HEK293 (cell line): Measurements from ENCODE around the gene ACOT12.

Experiments used
- MEIS1 ChIP-seq: sonication (generic); formaldehyde crosslinking; IDR thresholded peaks from 2 replicates; pipeline ENCODE4 v1.8.1; 2022; ENCODE audit warnings: missing genetic modification reagents, mild to moderate bottlenecking, borderline replicate concordance
- PRDM10 ChIP-seq: fragments of 450-650 bp; formaldehyde crosslinking; IDR thresholded peaks from 2 replicates; pipeline ENCODE4 v1.5.1; 2016; ENCODE audit warnings: missing biosample characterization, missing genetic modification characterization
- ZBTB17 ChIP-seq: fragments of 450-650 bp; formaldehyde crosslinking; IDR thresholded peaks from 2 replicates; pipeline ENCODE4 v1.5.1; 2016; ENCODE audit warnings: missing biosample characterization, missing genetic modification characterization
- ZBTB8A ChIP-seq: fragments of 450-650 bp; formaldehyde crosslinking; IDR thresholded peaks from 2 replicates; pipeline ENCODE4 v1.5.1; 2016; ENCODE audit warnings: missing biosample characterization, missing genetic modification characterization
- ZNF18 ChIP-seq: fragments of 450-650 bp; formaldehyde crosslinking; IDR thresholded peaks from 2 replicates; pipeline ENCODE4 v1.5.1; 2016; ENCODE audit warnings: missing biosample characterization, missing genetic modification characterization
- ZNF202 ChIP-seq: fragments of 450-650 bp; formaldehyde crosslinking; IDR thresholded peaks from 2 replicates; pipeline ENCODE4 v1.5.1; 2016; ENCODE audit warnings: missing biosample characterization, missing genetic modification characterization, borderline replicate concordance
- ZNF214 ChIP-seq: fragments of 450-650 bp; formaldehyde crosslinking; IDR thresholded peaks from 2 replicates; pipeline ENCODE4 v1.5.1; 2017; ENCODE audit warnings: missing biosample characterization, mild to moderate bottlenecking, missing genetic modification characterization, borderline replicate concordance
- ZNF324 ChIP-seq: fragments of 450-650 bp; formaldehyde crosslinking; IDR thresholded peaks from 2 replicates; pipeline ENCODE4 v1.5.1; 2016; ENCODE audit warnings: missing biosample characterization, missing genetic modification characterization
- ZNF433 ChIP-seq: fragments of 450-650 bp; formaldehyde crosslinking; IDR thresholded peaks from 2 replicates; pipeline ENCODE4 v1.5.1; 2016; ENCODE audit warnings: missing biosample characterization, missing genetic modification characterization, low read depth
- ZNF449 ChIP-seq: fragments of 450-650 bp; formaldehyde crosslinking; IDR thresholded peaks from 2 replicates; pipeline ENCODE4 v1.5.1; 2017; ENCODE audit warnings: missing biosample characterization, mild to moderate bottlenecking, missing genetic modification characterization, moderate library complexity
- ZNF521 ChIP-seq: fragments of 450-650 bp; formaldehyde crosslinking; IDR thresholded peaks from 2 replicates; pipeline ENCODE4 v1.5.1; 2017; ENCODE audit warnings: missing biosample characterization, mild to moderate bottlenecking, missing genetic modification characterization
- ZNF639 ChIP-seq: fragments of 450-650 bp; formaldehyde crosslinking; IDR thresholded peaks from 2 replicates; pipeline ENCODE4 v1.5.1; 2016; ENCODE audit warnings: missing biosample characterization, missing genetic modification characterization
- ZNF692 ChIP-seq: fragments of 450-650 bp; formaldehyde crosslinking; IDR thresholded peaks from 2 replicates; pipeline ENCODE4 v1.5.1; 2016; ENCODE audit warnings: missing biosample characterization, missing genetic modification characterization
- ZNF707 ChIP-seq: fragments of 450-650 bp; formaldehyde crosslinking; IDR thresholded peaks from 2 replicates; pipeline ENCODE4 v1.5.1; 2016; ENCODE audit warnings: missing biosample characterization, missing genetic modification characterization
- ZNF785 ChIP-seq: fragments of 450-650 bp; formaldehyde crosslinking; IDR thresholded peaks from 2 replicates; pipeline ENCODE4 v1.5.1; 2016; ENCODE audit warnings: missing biosample characterization, missing genetic modification characterization
- ZXDB ChIP-seq: fragments of 450-650 bp; formaldehyde crosslinking; IDR thresholded peaks from 2 replicates; pipeline ENCODE4 v1.5.1; 2016; ENCODE audit warnings: missing biosample characterization, missing genetic modification characterization
- TF ChIP-seq, protein P1 (sequence below): fragments of 450-650 bp; formaldehyde crosslinking; IDR thresholded peaks from 2 replicates; pipeline ENCODE4 v1.5.1; 2016; ENCODE audit warnings: missing biosample characterization, missing genetic modification characterization
- TF ChIP-seq, protein P2 (sequence below): fragments of 450-650 bp; formaldehyde crosslinking; IDR thresholded peaks from 2 replicates; pipeline ENCODE4 v1.5.1; 2016; ENCODE audit warnings: missing biosample characterization, missing genetic modification characterization
- TF ChIP-seq, protein P3 (sequence below): fragments of 450-650 bp; formaldehyde crosslinking; conservative IDR thresholded peaks from 2 replicates; pipeline ENCODE4 v1.5.1; 2016; ENCODE audit warnings: low read depth, missing biosample characterization, missing genetic modification characterization

The ACOT12 gene

DNA sequence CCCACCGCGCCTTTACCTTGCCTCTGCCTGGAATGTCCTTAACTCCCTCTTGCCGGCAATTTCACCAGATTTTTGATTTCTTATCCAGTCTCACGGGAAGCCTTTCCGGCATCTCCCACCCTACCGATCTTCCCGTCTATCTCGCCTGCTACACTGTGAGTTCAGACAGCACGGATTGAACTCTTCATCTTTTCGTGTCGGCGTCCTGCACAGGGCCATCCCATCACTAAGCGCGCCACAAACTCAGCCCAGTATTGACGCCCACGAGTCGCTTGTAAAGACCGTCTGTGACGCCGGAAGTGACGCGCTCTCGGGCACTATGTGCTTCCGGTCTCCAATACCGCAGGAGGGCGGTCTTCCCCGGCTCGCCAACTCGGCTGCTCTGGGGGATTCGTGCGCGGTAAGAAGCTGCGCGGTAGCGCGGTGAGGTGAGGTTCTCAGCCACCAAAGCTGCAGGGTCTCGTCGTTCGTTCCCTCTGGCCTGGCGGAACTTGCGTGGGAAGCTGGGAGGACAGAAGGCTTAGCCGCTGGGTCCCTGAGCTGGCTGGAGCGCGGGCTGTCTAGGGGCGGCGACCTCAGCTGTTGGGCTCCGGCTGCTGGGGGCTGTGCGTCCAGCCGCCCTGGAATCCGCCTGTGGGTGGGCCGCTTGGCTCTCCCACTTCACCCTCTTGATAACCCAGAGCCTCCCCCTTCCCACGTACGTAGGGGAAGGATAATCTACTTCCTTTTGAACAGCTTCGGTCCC lies 92.5 kb downstream of the ACOT12 start, which contains the start of gene ZCCHC9 (continued):
- no peak; the same call in 1 of the 2 replicates for TF ChIP-seq ZNF324 (tag by site-specific recombination)
- no peak for TF ChIP-seq ZNF214 (tag by site-specific recombination)
- TF ChIP-seq, protein P1, sequence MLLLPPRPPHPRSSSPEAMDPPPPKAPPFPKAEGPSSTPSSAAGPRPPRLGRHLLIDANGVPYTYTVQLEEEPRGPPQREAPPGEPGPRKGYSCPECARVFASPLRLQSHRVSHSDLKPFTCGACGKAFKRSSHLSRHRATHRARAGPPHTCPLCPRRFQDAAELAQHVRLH, result peak; percentile 100
- TF ChIP-seq ZNF202 (tag by site-specific recombination), result no peak
- TF ChIP-seq, protein P2, sequence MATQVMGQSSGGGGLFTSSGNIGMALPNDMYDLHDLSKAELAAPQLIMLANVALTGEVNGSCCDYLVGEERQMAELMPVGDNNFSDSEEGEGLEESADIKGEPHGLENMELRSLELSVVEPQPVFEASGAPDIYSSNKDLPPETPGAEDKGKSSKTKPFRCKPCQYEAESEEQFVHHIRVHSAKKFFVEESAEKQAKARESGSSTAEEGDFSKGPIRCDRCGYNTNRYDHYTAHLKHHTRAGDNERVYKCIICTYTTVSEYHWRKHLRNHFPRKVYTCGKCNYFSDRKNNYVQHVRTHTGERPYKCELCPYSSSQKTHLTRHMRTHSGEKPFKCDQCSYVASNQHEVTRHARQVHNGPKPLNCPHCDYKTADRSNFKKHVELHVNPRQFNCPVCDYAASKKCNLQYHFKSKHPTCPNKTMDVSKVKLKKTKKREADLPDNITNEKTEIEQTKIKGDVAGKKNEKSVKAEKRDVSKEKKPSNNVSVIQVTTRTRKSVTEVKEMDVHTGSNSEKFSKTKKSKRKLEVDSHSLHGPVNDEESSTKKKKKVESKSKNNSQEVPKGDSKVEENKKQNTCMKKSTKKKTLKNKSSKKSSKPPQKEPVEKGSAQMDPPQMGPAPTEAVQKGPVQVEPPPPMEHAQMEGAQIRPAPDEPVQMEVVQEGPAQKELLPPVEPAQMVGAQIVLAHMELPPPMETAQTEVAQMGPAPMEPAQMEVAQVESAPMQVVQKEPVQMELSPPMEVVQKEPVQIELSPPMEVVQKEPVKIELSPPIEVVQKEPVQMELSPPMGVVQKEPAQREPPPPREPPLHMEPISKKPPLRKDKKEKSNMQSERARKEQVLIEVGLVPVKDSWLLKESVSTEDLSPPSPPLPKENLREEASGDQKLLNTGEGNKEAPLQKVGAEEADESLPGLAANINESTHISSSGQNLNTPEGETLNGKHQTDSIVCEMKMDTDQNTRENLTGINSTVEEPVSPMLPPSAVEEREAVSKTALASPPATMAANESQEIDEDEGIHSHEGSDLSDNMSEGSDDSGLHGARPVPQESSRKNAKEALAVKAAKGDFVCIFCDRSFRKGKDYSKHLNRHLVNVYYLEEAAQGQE (tag by site-specific recombination), result no peak
- TF ChIP-seq ZNF521 (tag by site-specific recombination), result no peak
- TF ChIP-seq ZXDB (tag by site-specific recombination), result peak; percentile 82
- no peak for TF ChIP-seq ZNF707 (tag by site-specific recombination)
- peak; percentile 60; the same call in 1 of the 2 replicates for TF ChIP-seq PRDM10 (tag by site-specific recombination)
- peak; percentile 99 for TF ChIP-seq ZBTB8A (tag by site-specific recombination)
- no peak for TF ChIP-seq ZNF785
- peak; percentile 99 for TF ChIP-seq ZBTB17
- TF ChIP-seq, protein P3, sequence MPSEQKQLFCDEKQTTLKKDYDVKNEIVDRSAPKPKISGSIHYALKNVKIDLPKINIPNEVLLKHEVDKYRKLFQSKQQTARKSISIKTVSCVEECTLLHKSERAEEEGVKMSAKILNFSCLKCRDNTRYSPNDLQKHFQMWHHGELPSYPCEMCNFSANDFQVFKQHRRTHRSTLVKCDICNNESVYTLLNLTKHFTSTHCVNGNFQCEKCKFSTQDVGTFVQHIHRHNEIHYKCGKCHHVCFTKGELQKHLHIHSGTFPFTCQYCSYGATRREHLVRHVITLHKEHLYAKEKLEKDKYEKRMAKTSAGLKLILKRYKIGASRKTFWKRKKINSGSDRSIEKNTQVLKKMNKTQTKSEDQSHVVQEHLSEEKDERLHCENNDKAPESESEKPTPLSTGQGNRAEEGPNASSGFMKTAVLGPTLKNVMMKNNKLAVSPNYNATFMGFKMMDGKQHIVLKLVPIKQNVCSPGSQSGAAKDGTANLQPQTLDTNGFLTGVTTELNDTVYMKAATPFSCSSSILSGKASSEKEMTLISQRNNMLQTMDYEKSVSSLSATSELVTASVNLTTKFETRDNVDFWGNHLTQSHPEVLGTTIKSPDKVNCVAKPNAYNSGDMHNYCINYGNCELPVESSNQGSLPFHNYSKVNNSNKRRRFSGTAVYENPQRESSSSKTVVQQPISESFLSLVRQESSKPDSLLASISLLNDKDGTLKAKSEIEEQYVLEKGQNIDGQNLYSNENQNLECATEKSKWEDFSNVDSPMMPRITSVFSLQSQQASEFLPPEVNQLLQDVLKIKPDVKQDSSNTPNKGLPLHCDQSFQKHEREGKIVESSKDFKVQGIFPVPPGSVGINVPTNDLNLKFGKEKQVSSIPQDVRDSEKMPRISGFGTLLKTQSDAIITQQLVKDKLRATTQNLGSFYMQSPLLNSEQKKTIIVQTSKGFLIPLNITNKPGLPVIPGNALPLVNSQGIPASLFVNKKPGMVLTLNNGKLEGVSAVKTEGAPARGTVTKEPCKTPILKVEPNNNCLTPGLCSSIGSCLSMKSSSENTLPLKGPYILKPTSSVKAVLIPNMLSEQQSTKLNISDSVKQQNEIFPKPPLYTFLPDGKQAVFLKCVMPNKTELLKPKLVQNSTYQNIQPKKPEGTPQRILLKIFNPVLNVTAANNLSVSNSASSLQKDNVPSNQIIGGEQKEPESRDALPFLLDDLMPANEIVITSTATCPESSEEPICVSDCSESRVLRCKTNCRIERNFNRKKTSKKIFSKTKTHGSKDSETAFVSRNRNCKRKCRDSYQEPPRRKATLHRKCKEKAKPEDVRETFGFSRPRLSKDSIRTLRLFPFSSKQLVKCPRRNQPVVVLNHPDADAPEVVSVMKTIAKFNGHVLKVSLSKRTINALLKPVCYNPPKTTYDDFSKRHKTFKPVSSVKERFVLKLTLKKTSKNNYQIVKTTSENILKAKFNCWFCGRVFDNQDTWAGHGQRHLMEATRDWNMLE (tag by site-specific recombination), result peak; percentile 97
- peak; percentile 86 for TF ChIP-seq ZNF449
- TF ChIP-seq ZNF639, result peak; percentile 28; the same call in 1 of the 2 replicates
- TF ChIP-seq ZNF18 (tag by site-specific recombination), result no peak
- no peak for TF ChIP-seq ZNF692 (tag by site-specific recombination)
- TF ChIP-seq MEIS1 (CRISPR knock-in tag), result 0 out of 2 replicates have a peak, but pooled peaks have one; percentile 30
- no peak for TF ChIP-seq ZNF433 (tag by site-specific recombination)
